SH-SY5Y (cell line): ENCODE results near the gene CAV1.

Experiments used
- GATA2 ChIP-seq: IDR thresholded peaks from 2 replicates; pipeline ENCODE4 v1.6.1; 2011; ENCODE audit warnings: mild to moderate bottlenecking, low read depth, low read length
- GATA3 ChIP-seq: IDR thresholded peaks from 2 replicates; pipeline ENCODE4 v1.6.1; 2011; ENCODE audit warnings: low read depth, mild to moderate bottlenecking, low read length, moderate library complexity

DNA sequence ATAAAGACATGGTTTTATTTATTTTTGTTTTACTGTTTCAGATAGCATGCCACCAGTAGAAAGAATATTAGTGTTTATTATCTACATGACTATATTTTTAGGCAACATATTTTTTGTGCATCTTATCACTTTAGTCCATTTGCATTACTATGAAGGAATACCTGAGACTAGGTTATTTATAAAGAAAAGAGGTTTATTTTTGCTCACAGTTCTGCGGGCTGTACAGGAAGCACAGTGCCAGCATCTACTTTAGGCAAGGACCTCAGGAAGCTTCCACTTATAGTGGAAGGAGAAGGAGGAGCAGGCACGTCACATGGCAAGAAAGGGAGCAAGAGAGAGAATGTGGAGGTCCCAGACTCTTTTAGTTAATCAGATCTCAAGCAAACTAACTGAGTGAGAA is 19.6 kb upstream of the CAV1 start:
- no peak for TF ChIP-seq GATA3
- no peak for TF ChIP-seq GATA2
